ENCODE results near the gene GALR3.
"Not testable (repeated sequence)": the region's sequence is repeated elsewhere in the genome, so short reads cannot be mapped to it uniquely, and the experiment has no call there.

Gene GALR3, protein sequence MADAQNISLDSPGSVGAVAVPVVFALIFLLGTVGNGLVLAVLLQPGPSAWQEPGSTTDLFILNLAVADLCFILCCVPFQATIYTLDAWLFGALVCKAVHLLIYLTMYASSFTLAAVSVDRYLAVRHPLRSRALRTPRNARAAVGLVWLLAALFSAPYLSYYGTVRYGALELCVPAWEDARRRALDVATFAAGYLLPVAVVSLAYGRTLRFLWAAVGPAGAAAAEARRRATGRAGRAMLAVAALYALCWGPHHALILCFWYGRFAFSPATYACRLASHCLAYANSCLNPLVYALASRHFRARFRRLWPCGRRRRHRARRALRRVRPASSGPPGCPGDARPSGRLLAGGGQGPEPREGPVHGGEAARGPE

GRCh38 chr22:37823134-37823985, at the start of gene GALR3:
GALR3 (plus strand) TSS chr22:37823382; CDS start chr22:37823407, 25 bp downstream.
- no peak for FAIRE-seq

- no peak for FAIRE-seq
Measured at GRCh38 chr22:37774728-37775127, 48.5 kb upstream of the GALR3 start.

DNA sequence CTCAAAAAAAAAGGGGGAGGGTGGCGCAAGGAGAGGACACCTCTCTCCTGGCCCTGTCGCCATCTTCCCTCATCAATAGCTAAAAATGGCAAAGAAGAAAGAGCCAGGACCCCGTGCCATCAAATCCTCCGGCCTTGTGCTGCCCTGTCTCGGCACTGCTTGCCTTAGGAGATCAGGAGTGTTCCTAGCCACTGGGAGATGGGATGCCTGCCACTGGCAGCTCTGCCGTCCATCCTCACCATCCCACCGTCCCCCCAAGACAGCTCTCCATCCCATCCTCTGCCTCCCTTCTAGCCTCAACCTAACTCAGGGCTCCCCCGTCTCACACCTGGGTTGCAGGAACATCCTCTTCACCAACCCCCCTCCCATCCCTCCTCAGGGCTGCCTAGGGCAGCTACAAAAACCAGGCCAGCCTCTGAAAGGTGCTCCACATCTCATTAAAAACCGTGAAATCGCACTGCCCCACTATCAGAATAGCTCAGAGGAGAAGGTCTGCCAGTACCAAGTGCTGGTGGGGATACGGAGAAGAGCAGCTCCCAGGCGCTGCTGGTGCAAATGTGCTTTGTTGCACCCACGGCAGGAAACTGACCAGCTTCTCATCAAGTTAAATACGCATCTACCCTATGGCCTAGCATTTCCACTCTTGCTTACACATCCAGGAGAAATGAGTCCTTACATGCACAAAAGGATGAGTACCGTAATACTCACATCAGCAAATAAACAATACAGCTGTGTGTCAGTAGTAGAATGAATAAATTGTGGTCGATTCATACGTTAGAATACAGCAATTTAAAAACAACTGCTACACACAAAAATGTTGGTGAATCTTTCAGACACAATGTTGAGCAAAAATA, 47.2 kb upstream of the GALR3 start:
- FAIRE-seq = no peak

GRCh38 chr22:37776639-37777005, 46.6 kb upstream of the GALR3 start:
- no peak for FAIRE-seq

DNA sequence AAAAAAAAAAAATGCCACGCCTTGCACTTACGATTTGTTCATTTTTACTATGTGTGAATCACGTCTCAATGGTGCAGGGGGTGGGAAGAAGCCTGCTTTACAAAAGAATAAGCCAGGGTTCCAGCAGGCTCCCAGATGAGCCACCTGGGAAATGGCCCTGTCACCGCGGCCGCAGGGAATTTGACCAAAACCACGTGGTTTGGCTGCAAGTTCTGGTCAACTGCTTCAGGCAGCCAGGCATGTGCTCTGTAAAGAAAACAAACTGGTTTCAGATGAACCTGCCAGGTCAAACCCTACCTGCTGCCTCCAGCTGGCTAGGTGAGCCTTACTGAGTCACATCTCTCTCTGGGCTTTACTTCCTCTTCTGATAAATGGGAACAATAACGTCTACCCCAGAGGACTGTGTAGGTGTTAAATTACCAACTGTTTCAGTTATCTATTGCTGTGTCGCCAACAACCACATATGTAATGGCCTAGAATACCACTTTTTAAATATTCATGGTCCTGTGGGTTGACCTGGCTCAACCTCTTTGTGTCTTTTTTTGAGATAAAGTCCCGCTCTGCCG, 46.0 kb upstream of the GALR3 start:
- no peak for FAIRE-seq

DNA sequence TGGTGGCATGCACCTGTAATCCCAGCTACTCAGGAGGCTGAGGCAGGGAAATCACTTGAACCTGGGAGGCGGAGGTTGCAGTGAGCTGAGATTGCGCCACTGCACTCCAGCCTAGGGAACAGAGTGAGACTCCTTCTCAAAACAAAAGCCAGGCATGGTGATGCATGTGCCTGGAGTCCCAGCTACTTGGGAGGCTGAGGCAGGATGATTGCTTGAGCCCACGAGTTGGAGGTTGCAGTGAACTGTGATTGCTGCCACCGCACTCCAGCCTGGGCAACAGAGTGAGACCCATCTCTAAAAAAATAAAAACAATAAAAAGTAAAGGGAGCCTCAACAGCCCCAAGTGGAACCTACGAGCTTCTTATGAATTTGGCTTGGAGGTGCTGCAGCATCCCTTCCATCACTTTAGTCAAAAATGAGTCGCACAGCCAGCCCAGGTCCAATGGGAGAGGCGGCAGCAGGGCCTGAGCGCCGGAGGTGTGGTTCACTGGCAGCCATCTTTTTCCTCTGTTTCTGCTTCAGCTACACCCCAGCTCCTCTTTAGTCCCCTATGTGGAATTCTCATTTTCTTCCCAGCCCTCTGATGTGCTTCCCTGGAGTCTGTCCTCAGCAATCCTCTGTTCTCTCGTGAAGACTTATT, 44.7 kb upstream of the GALR3 start:
- no peak for FAIRE-seq

DNA sequence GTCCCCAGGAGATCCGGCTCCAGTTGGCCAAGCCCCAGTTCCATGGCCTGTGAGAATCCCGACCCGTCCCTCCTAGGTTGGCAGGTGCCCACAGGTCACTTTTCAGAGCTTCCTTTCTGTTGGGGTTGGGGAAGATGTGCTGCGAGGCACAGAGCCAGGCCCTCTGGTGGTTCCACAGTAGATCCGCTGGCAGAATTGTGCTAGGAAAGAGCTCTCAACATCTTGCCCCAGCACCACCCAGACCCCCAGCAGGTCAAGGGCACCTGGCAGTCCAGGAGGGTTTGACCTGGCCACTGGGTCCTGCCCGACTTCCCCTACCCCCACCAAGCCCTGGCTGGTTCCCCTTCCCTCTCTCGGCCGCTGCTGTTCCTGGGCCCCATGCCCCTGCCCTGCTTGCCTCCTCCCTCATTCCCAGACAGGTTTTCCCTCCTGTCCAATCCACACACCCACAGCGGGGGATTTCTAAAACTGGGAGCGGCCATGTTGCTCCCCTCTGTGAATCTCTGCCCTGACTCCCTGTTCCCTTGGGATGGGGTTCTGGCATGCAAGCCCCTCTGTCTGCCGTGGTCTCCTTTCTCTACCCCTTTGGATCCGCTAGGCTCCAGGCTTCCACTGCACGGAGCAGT, 41.6 kb upstream of the GALR3 start:
- no peak for FAIRE-seq

- FAIRE-seq = no peak
Measured at GRCh38 chr22:37782340-37783168, 40.6 kb upstream of the GALR3 start.

DNA sequence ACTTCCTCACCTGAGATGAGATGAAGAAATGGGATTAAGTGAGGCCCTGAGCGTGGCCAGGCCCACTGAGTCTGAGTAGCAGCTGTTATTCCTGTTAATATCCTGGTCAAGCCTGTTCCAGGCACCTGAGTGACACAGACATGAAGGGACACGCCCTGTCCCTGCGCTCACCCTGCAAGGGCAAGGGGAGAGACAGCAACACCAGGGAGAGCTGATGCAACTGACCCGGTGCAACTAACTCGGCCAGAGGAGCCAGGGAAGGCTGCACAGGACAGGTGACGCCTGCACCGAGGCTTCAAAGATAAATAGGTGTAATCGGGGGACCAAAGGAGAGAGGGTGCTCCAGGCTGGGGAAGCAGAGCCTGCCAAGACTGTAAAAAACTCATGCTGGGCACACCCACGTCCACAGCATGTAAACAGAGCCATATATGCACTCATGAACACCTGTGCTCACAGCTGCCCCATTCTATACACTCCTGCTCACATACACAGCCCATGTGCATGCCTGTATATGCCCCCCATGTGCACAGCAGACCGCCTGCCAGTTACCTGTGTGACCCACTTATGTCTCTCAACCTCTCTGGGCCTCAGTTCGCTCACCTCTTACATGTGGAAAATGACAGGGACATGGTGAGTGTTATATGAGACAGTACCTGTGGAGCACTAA, 38.2 kb upstream of the GALR3 start:
- FAIRE-seq = no peak

- no peak for FAIRE-seq
Measured at GRCh38 chr22:37790234-37790633, 32.9 kb upstream of the GALR3 start.

DNA sequence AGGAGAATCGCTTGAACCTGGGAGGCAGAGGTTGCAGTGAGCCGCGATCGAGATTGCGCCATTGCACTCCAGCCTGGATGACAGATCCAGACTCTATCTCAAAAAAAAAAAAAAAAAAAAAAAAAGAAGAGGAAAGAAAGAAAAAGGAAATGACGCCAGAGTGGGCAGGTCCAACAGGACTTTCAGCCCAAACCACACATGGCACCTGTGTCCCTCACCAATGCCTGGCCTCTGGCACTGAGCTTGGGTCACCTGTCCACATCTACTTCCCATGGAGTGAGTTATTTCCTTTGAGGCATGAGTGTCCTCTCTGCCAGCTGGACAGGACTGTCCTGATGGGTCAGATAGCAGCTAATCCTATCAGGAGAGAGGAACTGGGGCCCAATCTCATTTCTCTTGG, 30.7 kb upstream of the GALR3 start:
- FAIRE-seq = no peak

GRCh38 chr22:37794376-37794775, 28.8 kb upstream of the GALR3 start:
- no peak for FAIRE-seq

DNA sequence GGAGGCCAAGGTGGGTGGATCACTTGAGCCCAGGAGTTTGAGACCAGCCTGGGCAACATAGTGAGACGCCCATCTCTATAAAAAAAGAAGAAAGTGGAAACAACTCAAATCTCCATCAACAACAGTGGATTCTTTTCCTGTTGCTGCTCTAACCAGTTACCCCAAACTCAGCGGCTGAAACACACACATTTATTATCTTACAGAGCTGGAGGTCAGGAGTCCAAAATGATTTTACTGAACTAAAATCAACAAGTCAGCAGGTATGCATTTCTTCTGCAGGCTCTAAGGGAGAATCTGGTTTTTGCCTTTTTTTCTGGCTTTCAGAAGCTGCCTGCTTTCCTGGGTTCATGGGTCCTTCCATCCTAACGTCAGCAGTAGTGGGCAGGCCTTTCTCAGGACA, 27.1 kb upstream of the GALR3 start:
- FAIRE-seq = no peak

DNA sequence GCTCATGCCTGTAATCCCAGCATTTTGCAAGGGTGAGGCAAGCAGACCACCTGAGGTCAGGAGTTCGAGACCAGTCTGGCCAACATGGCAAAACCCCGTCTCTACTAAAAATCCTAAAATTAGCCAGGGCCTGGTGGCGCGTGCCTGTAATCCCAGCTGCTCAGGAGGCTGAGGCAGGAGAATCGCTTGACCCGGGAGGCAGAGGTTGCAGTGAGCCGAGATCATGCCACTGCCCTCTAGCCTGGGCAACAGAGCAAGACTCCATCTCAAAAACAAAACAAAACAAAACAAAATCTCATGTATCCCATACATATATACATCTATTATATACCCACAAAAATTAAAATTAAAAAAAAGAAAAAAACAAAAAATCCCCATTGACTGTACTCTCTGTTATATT, 25.9 kb upstream of the GALR3 start:
- FAIRE-seq = not testable (repeated sequence)

DNA sequence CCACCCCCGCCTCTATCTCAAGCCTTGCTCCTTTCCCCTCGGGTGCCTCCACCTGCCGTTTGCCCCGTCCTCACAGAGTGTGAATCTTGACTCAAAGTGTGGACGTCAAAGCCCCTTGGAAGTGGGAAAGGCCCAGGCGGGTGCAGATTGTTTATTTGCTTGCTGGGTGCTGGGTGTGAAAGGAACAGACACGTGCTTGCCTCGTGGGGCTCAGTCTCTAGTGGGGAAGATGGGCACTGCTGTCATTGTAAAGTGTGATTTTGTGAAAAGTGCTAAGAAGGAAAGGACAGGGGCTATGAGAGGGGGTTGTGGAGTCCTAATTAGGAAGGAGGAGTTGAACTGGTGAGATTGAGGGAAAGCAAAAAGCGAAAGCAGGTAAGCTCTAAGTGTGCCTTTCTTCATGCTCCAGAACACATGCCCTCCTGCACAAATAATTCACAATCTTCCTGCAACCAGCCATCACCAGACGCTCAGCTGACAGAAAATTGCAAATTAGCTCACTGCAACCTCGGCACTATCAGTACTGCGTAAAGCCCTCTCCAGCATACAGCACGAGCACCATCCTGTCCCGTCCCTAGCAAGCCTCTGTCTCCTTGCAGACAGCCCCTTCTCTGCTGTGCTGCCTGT, 25.2 kb upstream of the GALR3 start:
- FAIRE-seq = no peak

GRCh38 chr22:37799979-37800378, 23.2 kb upstream of the GALR3 start:
- not testable (repeated sequence) for FAIRE-seq

DNA sequence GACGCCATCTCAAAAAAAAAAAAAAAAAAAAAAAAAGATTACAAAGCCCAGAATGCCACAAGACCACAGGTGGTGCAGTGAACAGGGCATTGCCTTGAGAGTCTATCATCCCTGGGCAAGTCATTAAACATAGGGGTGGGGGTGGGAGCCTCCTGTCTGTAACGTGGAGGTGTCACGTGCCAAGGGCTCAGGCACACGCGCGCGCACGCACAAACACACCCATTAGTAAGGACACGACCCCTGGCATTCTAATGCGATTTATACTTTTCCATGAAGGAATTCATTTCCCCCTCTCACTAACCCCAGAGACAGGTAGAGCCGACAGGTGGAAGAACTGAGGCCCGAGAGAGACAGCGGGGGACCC, 21.3 kb upstream of the GALR3 start:
- FAIRE-seq = no peak

- no peak for FAIRE-seq
Measured at GRCh38 chr22:37802310-37803194, 20.6 kb upstream of the GALR3 start.

- no peak for FAIRE-seq
Measured at GRCh38 chr22:37803195-37803638, 20.0 kb upstream of the GALR3 start.
